Measurements from ENCODE around the gene LOC128125822.
"Not testable (repeated sequence)": the region's sequence is repeated elsewhere in the genome, so short reads cannot be mapped to it uniquely, and the experiment has no call there.

Gene LOC128125822

DNA sequence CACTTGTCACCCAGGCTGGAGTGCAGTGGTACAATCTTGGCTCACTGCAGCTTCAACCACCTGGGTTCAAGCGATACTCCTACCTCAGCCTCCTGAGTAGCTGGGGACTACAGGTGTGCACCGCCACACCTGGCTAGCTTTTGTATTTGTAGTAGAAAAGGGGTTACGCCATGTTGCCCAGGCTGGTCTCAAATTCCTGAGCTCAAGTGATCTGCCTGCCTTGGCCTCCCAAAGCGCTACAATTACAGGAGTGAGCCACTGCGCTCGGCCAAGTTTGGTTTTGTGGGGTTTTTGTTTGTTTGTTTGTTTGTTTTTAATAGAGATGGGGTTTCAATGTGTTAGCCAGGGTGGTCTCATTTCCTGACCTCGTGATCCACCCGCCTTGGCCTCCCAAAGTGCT is 12.3 kb downstream of the LOC128125822 start:
- H3K36me3 Mint-ChIP-seq, result peaks cover 19% of the 10 kb centered on the region
- H3K4me1 Mint-ChIP-seq, result no peaks in the 10 kb centered on the region
- peak in 1 of 3 donors; percentile 25 for ATAC-seq
- TF ChIP-seq, protein P1, sequence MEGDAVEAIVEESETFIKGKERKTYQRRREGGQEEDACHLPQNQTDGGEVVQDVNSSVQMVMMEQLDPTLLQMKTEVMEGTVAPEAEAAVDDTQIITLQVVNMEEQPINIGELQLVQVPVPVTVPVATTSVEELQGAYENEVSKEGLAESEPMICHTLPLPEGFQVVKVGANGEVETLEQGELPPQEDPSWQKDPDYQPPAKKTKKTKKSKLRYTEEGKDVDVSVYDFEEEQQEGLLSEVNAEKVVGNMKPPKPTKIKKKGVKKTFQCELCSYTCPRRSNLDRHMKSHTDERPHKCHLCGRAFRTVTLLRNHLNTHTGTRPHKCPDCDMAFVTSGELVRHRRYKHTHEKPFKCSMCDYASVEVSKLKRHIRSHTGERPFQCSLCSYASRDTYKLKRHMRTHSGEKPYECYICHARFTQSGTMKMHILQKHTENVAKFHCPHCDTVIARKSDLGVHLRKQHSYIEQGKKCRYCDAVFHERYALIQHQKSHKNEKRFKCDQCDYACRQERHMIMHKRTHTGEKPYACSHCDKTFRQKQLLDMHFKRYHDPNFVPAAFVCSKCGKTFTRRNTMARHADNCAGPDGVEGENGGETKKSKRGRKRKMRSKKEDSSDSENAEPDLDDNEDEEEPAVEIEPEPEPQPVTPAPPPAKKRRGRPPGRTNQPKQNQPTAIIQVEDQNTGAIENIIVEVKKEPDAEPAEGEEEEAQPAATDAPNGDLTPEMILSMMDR (IDR thresholded peaks at IDR 0.05), result no peak
- DNase-seq, result no peak
- intact Hi-C loops (cut with micrococcal nuclease), result no loop called here
- no peak overlapping the region for H3K27ac ChIP-seq (ENCODE audit: low read length)
- H3K27me3 Mint-ChIP-seq (ENCODE audit: low read depth in 2 of 2), result peaks cover 0 to 2% of the 10 kb centered on the region in 2 donors
- peaks cover 34% of the 10 kb centered on the region for H3K36me3 ChIP-seq (ENCODE audit: control insufficient read depth, insufficient read depth, low read length)
- no peak overlapping the region for H3K4me3 Mint-ChIP-seq
- no peaks in the 10 kb centered on the region for H3K27me3 ChIP-seq (ENCODE audit: control insufficient read depth, insufficient read depth, low read length)
- H3K4me1 ChIP-seq (ENCODE audit: control insufficient read depth, insufficient read depth, low read length), result no peaks in the 10 kb centered on the region
- no peak overlapping the region for H3K27ac Mint-ChIP-seq
- H3K9me3 Mint-ChIP-seq, result no peaks in the 10 kb centered on the region
- WGBS (ENCODE audit: insufficient coverage), result 97% methylated on average over 8 of the region's 8 CpGs
- no peaks in the 10 kb centered on the region for H3K9me3 ChIP-seq (ENCODE audit: control insufficient read depth, insufficient read depth, low read length)
- no peak overlapping the region for H3K4me3 ChIP-seq (ENCODE audit: low read length)

DNA sequence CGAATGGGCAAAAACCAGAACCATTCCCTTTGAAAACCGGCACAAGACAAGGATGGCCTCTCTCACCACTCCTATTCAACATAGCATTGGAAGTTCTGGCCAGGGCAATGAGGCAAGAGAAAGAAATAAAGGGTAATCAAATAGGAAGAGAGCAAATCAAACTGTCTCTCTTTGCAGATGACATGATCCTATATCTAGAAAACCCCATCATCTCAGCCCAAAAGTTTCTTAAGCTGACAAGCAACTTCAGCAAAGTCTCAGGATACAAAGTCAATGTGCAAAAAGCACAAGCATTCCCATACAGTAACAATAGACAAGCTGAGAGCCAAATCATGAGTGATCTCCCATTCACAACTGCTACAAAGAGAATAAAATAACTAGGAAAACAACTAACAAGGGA is 13.4 kb downstream of the LOC128125822 start:
- H3K4me3 Mint-ChIP-seq; H3K36me3 Mint-ChIP-seq; H3K27ac ChIP-seq (ENCODE audit: low read length); DNase-seq; ATAC-seq; H3K27me3 Mint-ChIP-seq (ENCODE audit: low read depth in 2 of 2); H3K27me3 ChIP-seq (ENCODE audit: control insufficient read depth, insufficient read depth, low read length); H3K27ac Mint-ChIP-seq; H3K9me3 ChIP-seq (ENCODE audit: control insufficient read depth, insufficient read depth, low read length); H3K4me3 ChIP-seq (ENCODE audit: low read length); H3K4me1 Mint-ChIP-seq; H3K4me1 ChIP-seq (ENCODE audit: control insufficient read depth, insufficient read depth, low read length); H3K9me3 Mint-ChIP-seq; intact Hi-C loops (cut with micrococcal nuclease): not testable (repeated sequence)
- H3K36me3 ChIP-seq (ENCODE audit: control insufficient read depth, insufficient read depth, low read length), result peaks cover 23% of the 10 kb centered on the region
- WGBS (ENCODE audit: insufficient coverage), result 100% methylated on average over 2 of the region's 2 CpGs

DNA sequence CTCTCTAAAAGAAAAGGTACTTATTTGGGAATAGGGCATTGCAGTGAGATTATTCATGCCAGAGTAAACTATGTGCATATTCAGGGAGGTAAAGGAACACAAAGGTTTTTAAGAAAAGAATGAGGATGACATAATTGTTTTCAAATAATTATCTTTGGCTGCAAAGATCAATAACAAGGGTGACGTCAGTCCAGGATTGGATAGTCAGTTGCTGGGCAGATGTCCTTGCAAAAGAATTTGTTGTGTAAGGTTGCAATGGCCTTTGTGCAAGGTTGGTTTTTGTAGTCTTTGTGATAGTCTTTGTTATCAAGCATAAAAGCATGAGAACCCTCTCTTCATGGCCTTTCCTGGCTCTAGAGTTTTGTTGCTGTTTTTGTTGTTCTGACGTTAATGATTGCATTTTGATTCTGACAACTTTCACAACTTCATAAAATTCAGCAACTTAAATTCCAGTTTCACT is 17.7 kb downstream of the LOC128125822 start:
- WGBS (ENCODE audit: insufficient coverage), result 87% methylated on average over 1 of the region's 2 CpGs

DNA sequence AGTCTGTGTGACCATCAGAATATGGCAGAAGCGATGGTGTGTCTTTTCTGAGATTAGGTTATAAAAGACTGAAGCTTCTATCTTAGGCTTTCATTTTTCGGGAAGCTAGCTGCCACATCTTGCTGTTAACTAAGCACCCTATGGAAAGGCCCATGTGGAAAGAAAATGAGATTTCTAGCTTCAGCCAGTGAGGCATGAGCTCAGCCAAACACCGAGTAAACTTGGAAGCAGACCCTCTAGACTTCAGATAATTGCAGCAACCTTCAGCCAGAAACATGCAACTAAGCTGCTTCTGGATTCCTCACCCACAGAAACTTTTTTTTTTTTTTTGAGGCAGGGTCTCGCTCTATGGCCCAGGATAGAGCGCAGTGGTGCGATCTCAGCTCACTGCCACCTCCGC is 20.6 kb downstream of the LOC128125822 start:
- H3K27me3 ChIP-seq (ENCODE audit: control insufficient read depth, insufficient read depth, low read length), result peaks cover 6% of the 10 kb centered on the region
- intact Hi-C loops (cut with micrococcal nuclease), result loop anchor here (10.0 kb wide), 1 partner anchor 82 kb away; no protein-coding TSS in a partner anchor
- H3K4me3 ChIP-seq (ENCODE audit: low read length), result no peak overlapping the region
- H3K4me1 Mint-ChIP-seq, result peaks cover 2% of the 10 kb centered on the region in 2 donors
- no peaks in the 10 kb centered on the region for H3K9me3 Mint-ChIP-seq
- peaks cover under 1% of the 10 kb centered on the region for H3K4me1 ChIP-seq (ENCODE audit: control insufficient read depth, insufficient read depth, low read length)
- no peak overlapping the region for H3K4me3 Mint-ChIP-seq
- TF ChIP-seq, protein P1 (IDR thresholded peaks at IDR 0.05), result no peak
- H3K27me3 Mint-ChIP-seq (ENCODE audit: low read depth in 2 of 2), result peaks cover 3% of the 10 kb centered on the region in 2 donors
- ATAC-seq (no peak), DNase-seq (no peak)
- no peaks in the 10 kb centered on the region for H3K36me3 Mint-ChIP-seq
- no peak overlapping the region for H3K27ac ChIP-seq (ENCODE audit: low read length)
- H3K27ac Mint-ChIP-seq, result no peak overlapping the region
- no peaks in the 10 kb centered on the region for H3K36me3 ChIP-seq (ENCODE audit: control insufficient read depth, insufficient read depth, low read length)
- H3K9me3 ChIP-seq (ENCODE audit: control insufficient read depth, insufficient read depth, low read length), result no peaks in the 10 kb centered on the region
- WGBS (ENCODE audit: insufficient coverage), result 97% methylated on average over 7 of the region's 7 CpGs

More for the DNA sequence above, 17.7 kb downstream of the LOC128125822 start:
- no peak overlapping the region for H3K4me3 ChIP-seq (ENCODE audit: low read length)
- TF ChIP-seq, protein P1 (IDR thresholded peaks at IDR 0.05), result no peak
- Mint-ChIP-seq H3K27me3 (ENCODE audit: low read depth in 2 of 2) (peaks cover 0 to 2% of the 10 kb centered on the region in 2 donors), H3K9me3 (no peaks in the 10 kb centered on the region), H3K36me3 (no peaks in the 10 kb centered on the region), H3K27ac (no peak overlapping the region), H3K4me3 (no peak overlapping the region), H3K4me1 (no peaks in the 10 kb centered on the region)
- no peaks in the 10 kb centered on the region for H3K36me3 ChIP-seq (ENCODE audit: control insufficient read depth, insufficient read depth, low read length)
- no peaks in the 10 kb centered on the region for H3K27me3 ChIP-seq (ENCODE audit: control insufficient read depth, insufficient read depth, low read length)
- ATAC-seq (no peak), DNase-seq (no peak)
- intact Hi-C loops (cut with micrococcal nuclease), result loop anchor here (10.0 kb wide), 1 partner anchor 85 kb away; no protein-coding TSS in a partner anchor
- no peak overlapping the region for H3K27ac ChIP-seq (ENCODE audit: low read length)
- no peaks in the 10 kb centered on the region for H3K9me3 ChIP-seq (ENCODE audit: control insufficient read depth, insufficient read depth, low read length)
- no peaks in the 10 kb centered on the region for H3K4me1 ChIP-seq (ENCODE audit: control insufficient read depth, insufficient read depth, low read length)
